Stimulated activated CD4-positive, alpha-beta T cell treated with anti-CD3 and anti-CD28 coated beads, Interleukin-2, amount 100 ng/mL, for 48 hours (primary cell): Measurements from ENCODE around the gene MYO1A.
"Not testable (repeated sequence)": the region's sequence is repeated elsewhere in the genome, so short reads cannot be mapped to it uniquely, and the experiment has no call there.

ENCODE experiments used
- DNase-seq, 2 donors: peaks; one replicate each; pipeline ENCODE4 v3.0.0-alpha.2; 2020

MYO1A gene

GRCh38 chr12:57087010-57087690 lies 37.2 kb upstream of the MYO1A start:
- DNase-seq = peak; percentile 90

GRCh38 chr12:57086493-57087009 lies 36.6 kb upstream of the MYO1A start:
- DNase-seq = no peak

- peak in 1 of 2 donors; percentile 36 for DNase-seq
Measured at GRCh38 chr12:57085999-57086492, 36.1 kb upstream of the MYO1A start.

- DNase-seq = no peak
Measured at GRCh38 chr12:57080855-57081254, 30.9 kb upstream of the MYO1A start.

GRCh38 chr12:57079821-57080220 lies 29.9 kb upstream of the MYO1A start:
- DNase-seq = no peak

GRCh38 chr12:57078519-57079404 lies 28.8 kb upstream of the MYO1A start, which contains the start of gene NEMP1:
TSS of gene NEMP1 (minus strand) at chr12:57078791. CDS start at chr12:57078745, 46 bp downstream.
- DNase-seq = peak; percentile 85 to 87

GRCh38 chr12:57073566-57074450 lies 23.9 kb upstream of the MYO1A start:
- DNase-seq = not testable (repeated sequence)

GRCh38 chr12:57072661-57073060 lies 22.7 kb upstream of the MYO1A start:
- no peak for DNase-seq

GRCh38 chr12:57069523-57069922 lies 19.6 kb upstream of the MYO1A start:
- DNase-seq = peak in 1 of 2 donors; percentile 42

- DNase-seq = no peak
Measured at GRCh38 chr12:57066245-57066644, 16.3 kb upstream of the MYO1A start.

GRCh38 chr12:57063991-57064685 lies 14.2 kb upstream of the MYO1A start:
- DNase-seq = peak; percentile 25 to 34

- no peak for DNase-seq
Measured at GRCh38 chr12:57058454-57058853, 8.5 kb upstream of the MYO1A start.

- no peak for DNase-seq
Measured at GRCh38 chr12:57057067-57057751, 7.3 kb upstream of the MYO1A start.

GRCh38 chr12:57055824-57056223 lies 5.9 kb upstream of the MYO1A start:
- DNase-seq = no peak

GRCh38 chr12:57053901-57054300 lies 4.0 kb upstream of the MYO1A start:
- DNase-seq = not testable (repeated sequence)

GRCh38 chr12:57053146-57053545 lies 3.2 kb upstream of the MYO1A start:
- not testable (repeated sequence) for DNase-seq

GRCh38 chr12:57051011-57051410 lies 1.1 kb upstream of the MYO1A start:
- no peak for DNase-seq

- no peak for DNase-seq
Measured at GRCh38 chr12:57049119-57049446, 846 bp downstream of the MYO1A start.

GRCh38 chr12:57048423-57049118 lies 1.4 kb downstream of the MYO1A start:
- no peak for DNase-seq

- no peak for DNase-seq
Measured at GRCh38 chr12:57047981-57048380, 1.9 kb downstream of the MYO1A start.
